LNCaP clone FGC (cell line): ENCODE results near the gene LINGO1.
A peak's percentile ranks its signal among the peaks of the same experiment; 100 is the strongest.

Experiments used
- DNase-seq: peaks from one replicate; pipeline ENCODE4 v3.0.0-alpha.2; 2011; ENCODE audit warnings: low read depth
- H3K4me3 ChIP-seq: 2 replicates; pipeline ENCODE4 v1.5.1; 2011; ENCODE audit warnings: mild to moderate bottlenecking, low read depth, low read length, control low read depth
- TF ChIP-seq, protein P1 (sequence below): IDR thresholded peaks from 2 replicates; pipeline ENCODE4 v1.5.1; 2012; ENCODE audit warnings: mild to moderate bottlenecking; ENCODE audit not compliant: control insufficient read depth, insufficient read depth; ENCODE audit errors: extremely low read depth

The LINGO1 gene, protein sequence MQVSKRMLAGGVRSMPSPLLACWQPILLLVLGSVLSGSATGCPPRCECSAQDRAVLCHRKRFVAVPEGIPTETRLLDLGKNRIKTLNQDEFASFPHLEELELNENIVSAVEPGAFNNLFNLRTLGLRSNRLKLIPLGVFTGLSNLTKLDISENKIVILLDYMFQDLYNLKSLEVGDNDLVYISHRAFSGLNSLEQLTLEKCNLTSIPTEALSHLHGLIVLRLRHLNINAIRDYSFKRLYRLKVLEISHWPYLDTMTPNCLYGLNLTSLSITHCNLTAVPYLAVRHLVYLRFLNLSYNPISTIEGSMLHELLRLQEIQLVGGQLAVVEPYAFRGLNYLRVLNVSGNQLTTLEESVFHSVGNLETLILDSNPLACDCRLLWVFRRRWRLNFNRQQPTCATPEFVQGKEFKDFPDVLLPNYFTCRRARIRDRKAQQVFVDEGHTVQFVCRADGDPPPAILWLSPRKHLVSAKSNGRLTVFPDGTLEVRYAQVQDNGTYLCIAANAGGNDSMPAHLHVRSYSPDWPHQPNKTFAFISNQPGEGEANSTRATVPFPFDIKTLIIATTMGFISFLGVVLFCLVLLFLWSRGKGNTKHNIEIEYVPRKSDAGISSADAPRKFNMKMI

DNA sequence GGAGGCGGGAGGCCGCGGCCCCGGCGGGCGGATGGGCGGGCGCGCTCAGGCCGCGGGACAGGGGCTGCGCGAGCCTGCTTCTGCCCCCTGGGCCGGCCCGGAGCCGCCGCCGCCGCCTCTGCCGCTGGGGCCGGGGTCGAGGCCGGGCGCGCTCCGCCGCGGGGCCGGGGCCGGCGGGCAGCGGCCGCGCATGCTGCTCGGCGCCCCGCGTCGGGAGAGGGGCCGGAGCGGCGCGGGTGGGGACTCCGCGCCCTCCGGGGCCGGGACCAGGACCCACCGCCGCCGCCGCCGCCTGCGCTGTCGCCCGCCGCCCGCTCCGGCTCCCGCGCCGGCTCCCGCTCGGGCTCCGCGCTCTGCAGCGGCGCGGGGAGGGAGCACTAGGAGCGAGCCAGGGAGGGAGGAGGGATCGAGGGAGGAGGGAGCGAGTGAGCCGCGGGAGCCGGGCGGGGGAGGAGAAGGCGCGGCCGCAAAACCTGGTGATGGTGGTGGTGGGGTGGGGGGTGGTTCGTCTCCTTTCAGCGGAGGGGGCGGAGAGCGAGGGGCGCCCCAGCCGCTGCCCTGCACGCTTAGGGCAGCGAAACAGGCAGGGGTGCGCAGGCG lies at the start of gene LINGO1:
TSS of gene LINGO1 (minus strand) at position 379 of the 600 bp plus-strand sequence. CDS start 597 bp downstream, outside the sequence.
- peak within 1 kb of the TSS; percentile 25; the same call in 1 of the 2 replicates for H3K4me3 ChIP-seq
- TF ChIP-seq, protein P1, sequence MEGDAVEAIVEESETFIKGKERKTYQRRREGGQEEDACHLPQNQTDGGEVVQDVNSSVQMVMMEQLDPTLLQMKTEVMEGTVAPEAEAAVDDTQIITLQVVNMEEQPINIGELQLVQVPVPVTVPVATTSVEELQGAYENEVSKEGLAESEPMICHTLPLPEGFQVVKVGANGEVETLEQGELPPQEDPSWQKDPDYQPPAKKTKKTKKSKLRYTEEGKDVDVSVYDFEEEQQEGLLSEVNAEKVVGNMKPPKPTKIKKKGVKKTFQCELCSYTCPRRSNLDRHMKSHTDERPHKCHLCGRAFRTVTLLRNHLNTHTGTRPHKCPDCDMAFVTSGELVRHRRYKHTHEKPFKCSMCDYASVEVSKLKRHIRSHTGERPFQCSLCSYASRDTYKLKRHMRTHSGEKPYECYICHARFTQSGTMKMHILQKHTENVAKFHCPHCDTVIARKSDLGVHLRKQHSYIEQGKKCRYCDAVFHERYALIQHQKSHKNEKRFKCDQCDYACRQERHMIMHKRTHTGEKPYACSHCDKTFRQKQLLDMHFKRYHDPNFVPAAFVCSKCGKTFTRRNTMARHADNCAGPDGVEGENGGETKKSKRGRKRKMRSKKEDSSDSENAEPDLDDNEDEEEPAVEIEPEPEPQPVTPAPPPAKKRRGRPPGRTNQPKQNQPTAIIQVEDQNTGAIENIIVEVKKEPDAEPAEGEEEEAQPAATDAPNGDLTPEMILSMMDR, result no peak
- no peak for DNase-seq

DNA sequence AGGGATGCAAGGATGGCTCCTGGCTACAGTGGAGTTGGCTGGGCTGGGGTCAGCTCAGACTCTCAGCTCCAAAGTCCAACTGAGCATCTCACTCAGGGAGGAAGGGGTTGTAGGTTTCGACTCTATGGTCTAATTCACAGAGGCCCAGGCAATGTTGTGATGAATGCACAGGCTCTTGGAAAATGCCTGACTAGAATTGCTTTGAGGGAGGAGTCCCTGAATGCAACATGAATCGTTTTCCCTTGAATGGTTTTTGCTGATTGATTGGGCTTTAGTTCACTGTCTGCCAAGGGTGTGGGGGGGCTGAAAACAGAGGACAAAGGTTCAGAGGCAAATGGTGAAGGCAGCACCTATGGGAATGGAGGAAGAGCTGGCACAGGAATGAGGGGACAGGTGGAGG lies 48.6 kb upstream of the LINGO1 start:
- no peak overlapping the region for H3K4me3 ChIP-seq
- DNase-seq, result no peak
- TF ChIP-seq, protein P1, result no peak

DNA sequence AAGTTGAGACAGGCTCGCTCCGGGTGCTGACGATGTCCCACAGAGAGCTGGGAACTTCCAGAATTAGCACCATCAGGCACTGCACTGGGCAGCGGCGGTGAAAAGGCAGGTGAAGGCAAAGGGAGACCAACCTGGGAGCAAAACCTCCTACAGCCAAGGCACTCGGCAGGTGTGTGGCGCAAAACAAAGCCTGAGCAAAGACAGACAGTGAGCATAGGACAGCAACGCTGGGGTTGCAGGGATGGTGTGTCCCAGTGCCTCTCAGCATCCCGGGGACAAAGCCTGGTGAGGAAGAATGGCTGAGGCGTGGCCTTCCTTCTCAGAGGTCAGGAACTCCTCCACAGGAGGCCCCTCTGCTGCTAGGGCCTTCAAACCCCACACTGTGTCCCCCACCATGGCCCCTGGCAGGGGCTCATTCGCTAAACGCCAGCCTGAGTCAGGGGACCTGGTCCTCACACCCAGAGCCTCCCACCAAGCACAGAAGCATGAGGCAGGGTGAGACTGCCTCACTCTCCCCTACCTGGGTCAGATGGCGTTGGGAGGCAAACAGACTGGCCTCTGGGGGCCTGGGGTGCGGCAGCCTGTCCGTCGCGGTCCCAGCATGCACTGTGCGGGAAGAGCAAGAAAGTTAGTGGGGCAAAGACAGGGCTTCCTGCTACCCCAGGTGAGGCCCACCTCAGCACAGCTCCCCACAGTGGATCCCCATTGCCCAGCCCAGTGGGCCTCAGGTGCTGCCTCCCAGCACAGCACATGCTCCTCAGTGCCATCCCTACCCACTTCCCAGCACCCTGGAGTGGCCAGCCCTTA lies 44.1 kb upstream of the LINGO1 start:
- no peak for DNase-seq
- H3K4me3 ChIP-seq, result no peak overlapping the region
- TF ChIP-seq, protein P1, result no peak

DNA sequence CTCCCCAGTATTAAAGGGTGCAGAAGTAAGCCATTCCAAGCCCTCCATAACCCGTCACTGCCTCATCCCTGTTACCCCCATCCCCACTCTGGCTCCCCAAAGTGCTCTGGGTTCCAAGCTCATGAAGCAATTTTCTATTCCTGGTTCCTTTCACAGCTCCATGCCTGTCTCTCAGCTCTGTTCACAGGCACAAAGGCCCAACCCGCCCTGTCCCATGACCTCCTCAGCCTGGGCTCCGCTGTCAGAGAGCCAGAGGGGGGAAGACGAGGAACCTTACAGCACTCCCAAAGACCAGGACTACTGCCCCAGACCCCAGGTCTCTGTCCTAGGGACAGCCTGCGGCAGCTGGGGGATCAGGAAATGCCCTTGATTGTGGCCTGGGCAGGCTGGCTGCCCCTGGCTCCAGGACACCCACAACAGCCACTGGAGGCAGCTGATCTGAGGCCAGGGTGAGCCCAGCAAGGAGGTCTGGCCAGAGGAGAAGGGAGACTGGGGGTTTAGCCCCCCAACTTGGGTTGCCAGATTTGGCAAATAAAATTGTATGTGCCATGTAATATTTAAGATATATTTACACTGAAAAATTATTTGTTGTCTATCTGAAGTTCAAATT lies 43.2 kb upstream of the LINGO1 start:
- TF ChIP-seq, protein P1, result no peak
- no peak for DNase-seq
- no peak overlapping the region for H3K4me3 ChIP-seq

DNA sequence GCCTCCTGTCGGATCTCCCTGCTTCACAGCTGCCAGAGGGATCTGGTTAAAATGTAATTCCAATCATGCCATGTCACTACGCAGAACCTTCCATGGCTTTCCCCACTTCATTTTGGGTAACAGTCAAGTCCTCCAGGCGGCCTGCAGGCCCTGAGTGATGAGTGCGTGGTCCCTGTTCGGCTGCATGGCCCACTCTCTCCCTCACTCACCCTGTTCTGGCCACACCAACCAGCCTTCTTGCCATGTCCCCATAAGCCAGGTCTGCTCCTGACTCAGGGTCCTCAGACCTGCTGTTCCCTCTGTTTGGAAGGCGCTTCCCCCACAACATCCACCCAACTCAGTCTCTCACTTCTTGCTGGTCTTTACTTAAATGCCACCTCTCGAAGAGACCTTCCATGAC lies 41.6 kb upstream of the LINGO1 start:
- H3K4me3 ChIP-seq, result no peak overlapping the region
- TF ChIP-seq, protein P1, result no peak
- DNase-seq, result no peak

DNA sequence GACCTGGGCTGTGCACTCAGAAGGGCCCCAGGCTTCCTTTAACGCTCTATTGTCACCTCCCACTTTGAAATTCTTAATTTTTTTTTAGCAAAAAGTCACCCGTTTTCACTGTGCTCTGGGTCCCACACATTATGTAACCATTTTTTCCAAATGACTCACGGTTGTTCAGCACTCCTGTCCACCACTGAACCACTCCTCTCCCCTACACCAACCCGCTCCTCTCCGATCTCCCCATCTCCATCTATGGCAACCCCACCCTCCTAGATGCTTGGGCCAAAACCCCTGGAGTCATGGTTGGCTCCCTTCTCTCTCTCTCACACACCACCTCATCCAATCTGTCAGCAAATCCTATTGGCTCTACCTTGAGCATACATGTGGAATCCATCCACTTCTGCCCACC lies 41.2 kb upstream of the LINGO1 start:
- TF ChIP-seq, protein P1, result no peak
- H3K4me3 ChIP-seq, result no peak overlapping the region
- no peak for DNase-seq
